GM23248 (cell line): ENCODE data around the gene AGER. TPM values are rescaled to one million over a fixed set of nuclear protein-coding genes. Genes with fewer than 3 reads are reported as not detected.
A peak's percentile ranks its signal among the peaks of the same experiment; 100 is the strongest.
"Not testable (repeated sequence)": the region's sequence is repeated elsewhere in the genome, so short reads cannot be mapped to it uniquely, and the experiment has no call there.

Source experiments
- DNase-seq: peaks from one replicate; pipeline ENCODE4 v3.0.0-alpha.2; 2015
- H2AFZ ChIP-seq: fragments of 200-600 bp; sonication (generic); 2 replicates; pipeline ENCODE4 v1.6.1; 2016; ENCODE audit warnings: antibody characterized with exemption
- H3F3A ChIP-seq: fragments of 200-600 bp; sonication (generic); 2 replicates; pipeline ENCODE4 v1.6.1; 2016; ENCODE audit warnings: mild to moderate bottlenecking, antibody characterized with exemption, mixed run types; ENCODE audit not compliant: insufficient read depth
- H3K27ac ChIP-seq: fragments of 200-600 bp; sonication (generic); 2 replicates; pipeline ENCODE4 v1.5.1; 2016; ENCODE audit warnings: mild to moderate bottlenecking
- H3K27me3 ChIP-seq: fragments of 200-600 bp; sonication (generic); replicated peaks from 2 replicates; pipeline ENCODE4 v1.6.1; 2016; ENCODE audit warnings: mild to moderate bottlenecking; ENCODE audit not compliant: insufficient read depth
- H3K36me3 ChIP-seq: fragments of 200-600 bp; sonication (generic); 2 replicates; pipeline ENCODE4 v1.6.1; 2016; ENCODE audit warnings: low read depth, mild to moderate bottlenecking
- H3K4me1 ChIP-seq: fragments of 200-600 bp; sonication (generic); 2 replicates; pipeline ENCODE4 v1.6.1; 2016; ENCODE audit warnings: mild to moderate bottlenecking; ENCODE audit not compliant: insufficient read depth
- H3K4me2 ChIP-seq: fragments of 200-600 bp; sonication (generic); one replicate; pipeline ENCODE4 v1.6.1; 2016; ENCODE audit warnings: mild to moderate bottlenecking; ENCODE audit not compliant: unreplicated experiment
- H3K4me3 ChIP-seq: fragments of 200-600 bp; sonication (generic); 2 replicates; pipeline ENCODE4 v1.5.1; 2016; ENCODE audit warnings: mild to moderate bottlenecking
- H3K79me2 ChIP-seq: fragments of 200-600 bp; sonication (generic); 2 replicates; pipeline ENCODE4 v1.6.1; 2016; ENCODE audit warnings: mild to moderate bottlenecking; ENCODE audit not compliant: insufficient read depth
- H3K9ac ChIP-seq: fragments of 200-600 bp; sonication (generic); 2 replicates; pipeline ENCODE4 v1.6.1; 2016; ENCODE audit warnings: mild to moderate bottlenecking
- H3K9me2 ChIP-seq: fragments of 200-600 bp; sonication (generic); 2 replicates; pipeline ENCODE4 v1.6.1; 2016; ENCODE audit warnings: mixed run types, mild to moderate bottlenecking, moderate library complexity; ENCODE audit not compliant: insufficient read depth
- H3K9me3 ChIP-seq: fragments of 200-600 bp; sonication (generic); one replicate; pipeline ENCODE4 v1.6.1; 2017; ENCODE audit warnings: low read depth
- H4K20me1 ChIP-seq: fragments of 200-600 bp; sonication (generic); 2 replicates; pipeline ENCODE4 v1.6.0; 2016; ENCODE audit not compliant: insufficient read depth
- EZH2 ChIP-seq: fragments of 200-600 bp; sonication (generic); IDR thresholded peaks from 2 replicates; pipeline ENCODE4 v1.6.1; 2018; ENCODE audit warnings: antibody characterized with exemption, mild to moderate bottlenecking; ENCODE audit not compliant: insufficient read depth, poor library complexity, severe bottlenecking
- EZH2phosphoT487 ChIP-seq: fragments of 200-600 bp; sonication (generic); IDR thresholded peaks from 2 replicates; pipeline ENCODE4 v1.6.1; 2018; ENCODE audit warnings: antibody characterized with exemption, moderate library complexity, mild to moderate bottlenecking, low read depth; ENCODE audit not compliant: insufficient read depth
- WGBS, 2 experiments: methylation state at CpG; one replicate each; pipeline ENCODE4 v1.1.6; 2015 to 2017; ENCODE audit warnings: low lambda C conversion rate in 2 of 2, low coverage in 1 of 2; ENCODE audit errors: missing lambda C conversion rate in 2 of 2; 5-methylcytosine and 5-hydroxymethylcytosine counted together
- in situ Hi-C: fragments of 300-500 bp; cut with MboI; formaldehyde crosslinking; loops from 2 replicates; pipeline ENCODE4 v1.15.0; 2020
- polyA plus RNA-seq: library from polyadenylated mRNA; unstranded; fragments of >200 nt; fragmentation: Nextera tagmentation; extraction: Ambion mirVana; gene quantifications from 2 replicates; pipeline ENCODE4 v1.2.1, GENCODE V29; 2016
- total RNA-seq: library from RNA; depleted of rRNA; stranded (reverse); fragments of >200 nt; shearing (Covaris generic); gene quantifications from 2 replicates; pipeline ENCODE4 v1.2.3, GENCODE V29; 2014

AGER gene
- total and polyA plus RNA-seq, 2 experiments from 2014 or later = 0.22 to 1.4 TPM

GRCh38 chr6:32147401-32148132 is 36.5 kb downstream of the AGER start:
- Histone ChIP-seq H3K27ac (no peak overlapping the region), H3K9me2 (no peaks in the 10 kb centered on the region), H3K4me2 (no peak overlapping the region), H3K79me2 (peaks cover 4% of the 10 kb centered on the region; the same call in 1 of the 2 replicates), H3K36me3 (peaks cover 4% of the 10 kb centered on the region; the same call in 1 of the 2 replicates), H3F3A (0 out of 2 replicates have a peak, but pooled peaks cover 1% of the 10 kb centered on the region), H4K20me1 (no peaks in the 10 kb centered on the region), H3K4me1 (peaks cover 7% of the 10 kb centered on the region), H3K4me3 (no peak overlapping the region), H3K27me3 (no peaks in the 10 kb centered on the region), H3K9ac (no peak overlapping the region), H3K9me3 (no peaks in the 10 kb centered on the region), H2AFZ (no peak overlapping the region)
- TF ChIP-seq EZH2 (no peak), EZH2phosphoT487 (no peak)
- DNase-seq = no peak
- in situ Hi-C loops = no loop called here
- WGBS, 2 experiments = 95 to 97% methylated on average over 4 of the region's 4 CpGs

DNA sequence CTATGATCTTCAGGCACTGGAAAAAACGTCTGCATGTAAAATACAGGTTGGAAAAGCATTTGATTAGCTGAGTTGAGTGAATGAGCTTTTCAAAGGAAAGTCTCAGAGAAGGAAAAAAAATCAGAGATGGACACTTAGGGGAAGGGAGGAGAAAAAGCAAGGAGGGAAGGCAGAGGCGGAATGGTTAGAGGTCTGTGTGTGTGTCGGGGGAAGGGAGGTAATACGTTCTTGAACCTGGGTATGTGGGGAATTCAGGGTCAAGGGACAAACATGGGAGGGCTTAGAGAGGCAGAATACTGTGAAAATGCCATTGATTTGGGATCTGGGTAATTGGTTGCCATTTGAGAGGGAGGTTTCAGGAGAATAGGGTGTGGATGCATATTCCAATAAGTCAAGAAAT is 37.4 kb downstream of the AGER start:
- Histone ChIP-seq H3K27me3 (no peaks in the 10 kb centered on the region), H3K9me3 (no peaks in the 10 kb centered on the region), H4K20me1 (no peaks in the 10 kb centered on the region), H3K79me2 (no peaks in the 10 kb centered on the region), H3K27ac (no peak overlapping the region), H3K4me3 (no peak overlapping the region), H3K9me2 (no peaks in the 10 kb centered on the region), H3F3A (no peaks in the 10 kb centered on the region), H3K4me2 (no peak overlapping the region), H2AFZ (0 out of 2 replicates have a peak overlapping the region, but pooled peaks have one; percentile 28), H3K36me3 (peaks cover 4% of the 10 kb centered on the region; the same call in 1 of the 2 replicates), H3K4me1 (no peaks in the 10 kb centered on the region), H3K9ac (no peak overlapping the region)
- TF ChIP-seq EZH2 (no peak), EZH2phosphoT487 (no peak)
- 69 to 73% methylated on average over 4 of the region's 4 CpGs for WGBS, 2 experiments
- in situ Hi-C loops = no loop called here
- DNase-seq = no peak

- Histone ChIP-seq H3K27me3 (no peaks in the 10 kb centered on the region), H3K9me2 (no peaks in the 10 kb centered on the region), H3K9me3 (no peaks in the 10 kb centered on the region), H3F3A (no peaks in the 10 kb centered on the region), H3K4me3 (no peak overlapping the region), H4K20me1 (no peaks in the 10 kb centered on the region), H3K27ac (no peak overlapping the region), H2AFZ (0 out of 2 replicates have a peak overlapping the region, but pooled peaks have one; percentile 28), H3K4me2 (no peak overlapping the region), H3K36me3 (peaks cover 4% of the 10 kb centered on the region; the same call in 1 of the 2 replicates), H3K4me1 (no peaks in the 10 kb centered on the region), H3K79me2 (no peaks in the 10 kb centered on the region), H3K9ac (no peak overlapping the region)
- 94 to 100% methylated on average over 1 of the region's 1 CpG for WGBS, 2 experiments
- TF ChIP-seq EZH2phosphoT487 = no peak
- no peak for TF ChIP-seq EZH2
- peak; percentile 21 for DNase-seq
- in situ Hi-C loops = no loop called here
These were observed 37.8 kb downstream of the AGER start for GRCh38 chr6:32146287-32146686.

GRCh38 chr6:32144238-32144637 is 39.8 kb downstream of the AGER start:
- H3K4me1 ChIP-seq, H4K20me1 ChIP-seq, H3K9me2 ChIP-seq, H3K4me2 ChIP-seq, H3K27me3 ChIP-seq, H3K36me3 ChIP-seq, H3K9ac ChIP-seq, H2AFZ ChIP-seq, H3F3A ChIP-seq, DNase-seq, in situ Hi-C loops, H3K79me2 ChIP-seq, H3K4me3 ChIP-seq, H3K9me3 ChIP-seq, H3K27ac ChIP-seq: not testable (repeated sequence)
- 80 to 82% methylated on average over 7 of the region's 7 CpGs for WGBS, 2 experiments
